Ramos (cell line): ENCODE results near the gene ATF7IP2.
"Not testable (repeated sequence)": the region's sequence is repeated elsewhere in the genome, so short reads cannot be mapped to it uniquely, and the experiment has no call there.

Source experiments
- in situ Hi-C: fragments of 300-500 bp; cut with MboI; formaldehyde crosslinking; loops from one replicate; pipeline ENCODE4 v1.14.3; 2022; ENCODE audit warnings: low sequenced_read_pairs; ENCODE audit not compliant: unreplicated experiment

The ATF7IP2 gene

GRCh38 chr16:10371592-10371991, 14.3 kb upstream of the ATF7IP2 start:
- in situ Hi-C loops: loop anchor here (25.0 kb wide), 1 partner anchor 91 kb away; no protein-coding TSS in a partner anchor

- in situ Hi-C loops: loop anchor here (25.0 kb wide), 1 partner anchor 89 kb away; no protein-coding TSS in a partner anchor
These were observed 12.3 kb upstream of the ATF7IP2 start for GRCh38 chr16:10373556-10373955.

DNA sequence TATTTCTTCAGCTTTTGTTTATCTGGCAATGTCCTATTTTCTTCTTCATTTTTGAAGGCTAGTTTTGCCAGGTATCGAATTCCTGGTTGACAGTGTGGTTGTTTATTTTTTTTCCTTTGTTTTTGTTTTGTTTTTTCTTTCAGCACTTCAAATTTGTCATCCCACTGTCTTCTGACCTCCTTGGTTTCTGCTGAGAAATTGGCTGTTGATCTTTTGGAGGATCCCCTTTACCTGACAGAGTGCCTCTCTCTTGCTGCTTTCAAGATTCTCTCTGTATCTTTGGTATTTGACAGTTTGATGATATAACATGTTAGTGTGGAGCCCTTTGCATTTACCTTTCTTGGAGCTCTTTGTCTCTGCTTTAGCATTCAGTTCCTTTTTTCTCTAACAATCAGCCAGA, 9.6 kb upstream of the ATF7IP2 start:
- in situ Hi-C loops: no loop called here

DNA sequence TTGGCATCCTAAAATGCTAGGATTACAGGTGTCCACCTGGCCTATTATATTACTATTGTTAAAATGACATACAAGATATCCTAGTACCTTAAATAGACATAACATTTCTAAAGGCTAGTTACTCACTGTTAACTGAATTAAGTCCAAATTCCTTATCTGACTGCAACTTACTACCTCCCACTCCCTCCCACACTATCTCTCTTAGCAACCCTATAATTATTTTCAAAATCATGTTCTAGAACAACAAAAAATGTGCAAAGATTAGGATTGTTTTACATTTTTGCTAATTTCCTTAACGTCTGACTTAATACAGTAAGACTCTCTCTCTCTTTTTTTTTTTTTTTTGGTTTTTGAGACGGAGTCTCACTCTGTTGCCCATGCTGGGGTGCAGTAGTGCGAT, 2.2 kb upstream of the ATF7IP2 start:
- in situ Hi-C loops: no loop called here

DNA sequence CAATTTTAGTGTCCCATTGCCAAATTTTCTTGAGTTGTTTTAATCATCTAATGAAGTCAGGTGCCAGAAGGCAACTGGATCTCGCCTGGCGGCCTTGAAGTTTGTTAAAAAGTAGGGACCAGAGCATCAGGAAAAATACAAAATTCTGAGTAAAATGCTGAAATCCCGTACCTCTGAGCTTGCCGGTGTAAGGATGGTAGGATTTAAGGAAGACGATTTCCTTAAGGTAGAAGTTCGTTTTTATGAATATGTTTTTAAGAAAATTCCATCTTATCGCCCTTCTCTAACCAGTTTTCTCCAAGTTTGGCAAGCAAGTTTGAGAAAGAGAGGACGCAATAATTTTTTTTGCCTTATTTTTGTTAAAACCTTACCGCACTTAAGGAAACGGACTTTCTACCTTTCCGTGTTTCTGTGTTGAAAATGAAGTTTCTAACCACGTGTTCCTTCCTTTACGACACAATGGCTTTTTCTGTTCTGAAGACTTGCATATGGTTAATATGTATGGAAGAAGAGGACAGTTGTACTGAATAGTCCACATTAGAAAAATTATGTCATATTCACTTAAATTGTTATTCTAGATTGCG, 748 bp downstream of the ATF7IP2 start:
- in situ Hi-C loops: no loop called here

DNA sequence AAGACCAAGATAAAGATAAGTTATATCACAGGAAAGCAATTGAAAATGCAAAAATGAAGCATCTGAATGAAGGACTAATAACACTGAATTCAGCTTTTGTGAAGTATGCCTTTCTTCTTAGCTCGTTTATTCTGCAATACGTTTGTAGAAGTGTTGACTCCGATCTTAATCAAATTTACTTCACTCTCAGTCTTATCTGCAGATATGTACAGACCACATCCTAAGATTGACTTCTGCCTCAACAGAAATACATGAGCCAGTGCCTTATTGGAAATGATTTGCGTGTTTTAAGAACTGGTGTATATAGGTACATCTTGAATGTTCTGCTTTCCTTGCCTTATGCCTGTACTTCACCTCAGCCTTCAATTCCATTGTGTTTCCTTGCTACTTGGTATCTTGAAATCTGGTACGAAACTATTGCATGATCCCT, 1.3 kb downstream of the ATF7IP2 start:
- in situ Hi-C loops: no loop called here

GRCh38 chr16:10388988-10389387, 3.1 kb downstream of the ATF7IP2 start:
- in situ Hi-C loops: no loop called here

GRCh38 chr16:10390330-10390729, 4.5 kb downstream of the ATF7IP2 start:
- in situ Hi-C loops: no loop called here

DNA sequence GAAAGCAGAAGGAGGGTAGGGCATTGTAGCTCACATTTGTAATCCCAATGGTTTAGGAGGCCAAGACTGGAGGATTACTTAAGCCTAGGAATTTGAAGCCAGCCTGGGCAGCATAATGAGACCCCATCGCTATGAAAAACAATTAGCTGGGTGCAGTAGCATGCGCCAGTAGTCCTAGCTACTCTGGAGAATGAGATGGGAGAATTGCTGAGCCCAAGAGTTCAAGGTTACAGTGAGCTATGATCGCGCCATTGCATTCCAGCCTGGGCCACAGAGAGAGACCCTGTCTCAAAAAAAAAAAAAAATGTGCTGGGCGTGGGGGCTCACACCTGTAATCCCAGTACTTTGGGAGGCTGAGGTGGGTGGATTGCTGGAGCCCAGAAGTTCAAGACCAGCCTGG, 5.0 kb downstream of the ATF7IP2 start:
- in situ Hi-C loops: no loop called here

DNA sequence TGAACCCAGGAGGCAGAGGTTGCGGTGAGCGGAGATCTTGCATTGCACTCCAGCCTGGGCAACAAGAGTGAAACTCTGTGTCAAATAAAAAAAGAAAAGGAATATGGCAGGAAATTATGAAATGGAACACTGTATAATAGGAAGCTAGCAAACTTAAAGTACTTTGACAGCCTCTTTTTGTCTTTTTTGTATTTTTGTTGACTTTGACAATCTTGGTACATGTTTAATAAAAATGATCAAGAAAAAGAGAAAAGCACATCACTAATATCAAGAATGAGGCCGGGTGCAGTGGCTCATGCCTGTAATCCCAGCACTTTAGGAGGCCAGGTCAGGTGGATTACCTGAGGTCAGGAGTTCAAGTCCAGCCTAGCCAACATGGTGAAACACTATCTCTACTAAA, 5.5 kb downstream of the ATF7IP2 start:
- in situ Hi-C loops: no loop called here

DNA sequence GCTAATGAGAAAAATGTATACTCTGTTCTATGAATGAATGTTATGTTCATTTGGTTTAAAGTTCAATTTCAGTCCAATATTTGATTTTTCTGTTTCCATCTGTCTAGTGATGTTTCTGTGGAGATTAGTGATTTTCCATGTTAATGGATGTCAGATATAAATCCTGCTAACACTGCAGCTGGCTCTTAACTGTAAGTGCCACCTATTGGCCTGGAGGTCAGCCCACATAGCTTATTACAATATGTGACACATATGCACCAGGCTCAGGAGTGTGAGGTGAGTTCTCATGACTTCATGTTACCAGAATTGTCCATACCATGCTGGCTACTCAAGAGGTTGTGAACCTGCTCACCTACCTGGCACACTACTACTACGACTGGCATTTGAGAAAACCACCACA, 17.1 kb downstream of the ATF7IP2 start:
- in situ Hi-C loops: no loop called here

DNA sequence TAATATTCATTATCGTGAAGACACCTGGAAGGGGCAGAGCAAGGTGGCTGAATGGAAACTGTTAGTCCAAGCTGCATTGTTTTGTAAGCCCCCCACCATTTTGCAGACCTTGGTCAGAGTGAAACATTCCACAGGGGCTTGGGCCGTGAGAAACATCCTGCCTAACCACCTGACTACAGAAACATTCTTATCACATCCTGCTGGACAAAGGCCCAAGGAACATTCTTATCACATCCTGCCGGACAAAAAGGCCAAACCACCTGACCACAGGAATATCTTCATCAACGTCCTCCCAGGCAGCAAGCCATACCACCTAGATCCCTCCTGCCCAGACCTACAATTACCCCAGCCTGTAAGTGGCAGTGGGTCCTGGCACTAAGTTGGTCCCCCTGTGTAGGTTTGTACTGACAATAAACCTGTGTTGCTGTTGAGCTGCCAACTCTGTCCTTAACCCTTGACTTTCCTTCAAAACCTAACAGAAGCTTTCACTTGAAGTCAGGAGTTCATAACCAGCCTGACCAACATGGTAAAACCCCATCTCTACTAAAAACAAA, 19.6 kb downstream of the ATF7IP2 start:
- in situ Hi-C loops: no loop called here

GRCh38 chr16:10408824-10409381, 23.0 kb downstream of the ATF7IP2 start:
- in situ Hi-C loops: no loop called here

GRCh38 chr16:10409713-10410112, 23.9 kb downstream of the ATF7IP2 start:
- in situ Hi-C loops: not testable (repeated sequence)

GRCh38 chr16:10410469-10410868, 24.6 kb downstream of the ATF7IP2 start:
- in situ Hi-C loops: no loop called here

- in situ Hi-C loops: no loop called here
These were observed 27.2 kb downstream of the ATF7IP2 start for GRCh38 chr16:10412935-10413601.

DNA sequence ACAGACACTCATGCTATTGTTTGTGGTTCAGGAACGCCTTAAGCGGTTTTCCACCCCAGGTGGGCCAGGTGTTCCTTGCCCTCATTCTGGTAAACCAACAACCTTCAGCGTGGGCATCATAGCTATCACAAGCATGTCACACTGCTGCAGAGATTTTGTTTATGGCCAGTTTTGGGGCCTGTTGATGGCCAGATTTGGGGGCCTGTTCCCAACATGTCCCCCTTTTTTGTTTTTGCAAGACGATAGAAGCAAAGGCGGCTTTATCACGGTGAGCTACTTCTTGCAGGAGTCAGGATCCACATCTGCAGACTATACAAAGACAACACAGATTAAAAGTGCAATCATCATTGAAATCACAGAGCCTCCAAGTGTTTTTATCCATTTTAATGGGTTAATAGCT, 32.3 kb downstream of the ATF7IP2 start:
- in situ Hi-C loops: not testable (repeated sequence)

DNA sequence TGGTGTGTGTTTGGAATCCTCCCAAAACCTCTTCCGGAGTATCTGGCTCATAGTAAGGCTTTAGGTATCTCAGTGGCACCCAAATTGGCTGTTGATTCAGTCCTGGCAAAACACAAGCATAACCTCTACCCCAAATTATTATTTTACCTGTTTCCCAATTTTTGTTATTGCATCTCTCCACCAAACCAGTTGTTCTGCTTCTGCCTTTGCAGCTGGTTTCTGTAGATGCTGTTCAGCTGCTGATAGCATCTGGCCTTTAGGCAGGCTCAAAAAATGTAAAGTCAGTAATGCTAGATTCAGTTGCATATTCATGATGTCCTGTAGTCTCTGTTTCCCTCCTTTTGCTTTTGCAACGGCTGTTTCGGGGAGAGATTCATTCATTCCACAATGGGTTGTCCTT, 33.8 kb downstream of the ATF7IP2 start:
- in situ Hi-C loops: no loop called here

DNA sequence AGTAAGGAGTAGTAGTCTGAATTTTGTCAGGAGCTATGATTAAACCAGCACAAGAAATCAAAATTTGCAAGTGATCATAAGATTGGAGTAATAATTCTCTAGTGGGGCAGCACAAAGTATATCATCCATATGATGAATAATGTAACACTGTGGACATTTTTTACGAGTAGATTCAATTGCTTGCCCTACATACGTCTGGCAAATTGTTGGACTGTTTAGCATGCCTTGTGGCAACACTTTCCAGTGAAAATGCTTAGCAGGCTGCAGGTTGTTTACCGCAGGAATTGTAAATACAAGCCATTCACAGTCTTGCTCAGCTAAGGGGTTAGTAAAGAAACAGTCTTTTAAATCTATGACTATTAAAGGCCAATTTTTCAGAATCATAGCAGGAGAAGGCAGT, 35.7 kb downstream of the ATF7IP2 start:
- in situ Hi-C loops: no loop called here

- in situ Hi-C loops: no loop called here
These were observed 42.7 kb downstream of the ATF7IP2 start for GRCh38 chr16:10428433-10429168.
